Measurements from ENCODE around the gene OSBPL5.

DNA sequence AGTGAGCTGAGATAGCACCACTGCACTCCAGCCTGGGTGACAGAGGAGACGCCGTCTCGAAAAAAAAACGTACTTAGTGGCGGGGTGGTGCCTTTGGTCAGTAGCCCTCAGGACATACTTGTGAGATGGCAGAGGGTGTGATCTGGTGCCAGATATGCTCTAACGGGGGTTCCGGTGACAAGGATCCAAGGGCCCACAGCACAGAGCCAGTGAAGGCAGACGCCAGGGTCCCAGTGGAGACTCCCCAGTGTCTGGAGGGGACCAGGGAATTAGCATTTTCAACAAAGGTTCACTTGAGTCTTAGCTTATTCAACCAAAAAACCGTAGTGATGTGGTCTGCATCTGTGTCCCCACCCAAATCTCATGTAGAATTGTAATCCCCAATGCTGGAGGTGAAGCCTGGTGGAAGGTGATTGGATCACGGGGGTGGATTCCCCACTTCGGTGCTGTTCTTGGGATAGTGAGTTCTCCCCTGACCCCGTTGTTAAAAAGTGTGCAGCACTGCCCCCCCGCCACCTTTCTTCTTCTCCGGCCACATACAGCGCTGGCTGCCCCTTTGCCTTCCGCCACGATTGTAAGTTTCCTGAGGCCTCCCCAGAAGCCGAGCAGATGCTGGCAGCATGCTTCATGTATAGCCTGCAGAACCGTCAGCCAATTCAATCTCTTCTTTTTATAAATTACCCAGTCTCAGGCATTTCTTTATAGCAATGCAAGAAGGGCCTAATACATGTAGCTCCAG lies 26.6 kb upstream of the OSBPL5 start:
- TF ChIP-seq POLR2A (IDR thresholded peaks at IDR 0.05), result no peak
- TF ChIP-seq POLR2AphosphoS5 (IDR thresholded peaks at IDR 0.05), result no peak

Measured in stomach (tissue), 4 donors.